B cell (primary cell): Measurements from ENCODE around the gene TMEM81. TPM values are rescaled to one million over a fixed set of nuclear protein-coding genes. Genes with fewer than 3 reads are reported as not detected.

Experiments
- ATAC-seq: fragments of 200-7000 bp; cut with Tn5 transposase; one replicate; pipeline ENCODE4 v1.10.0; 2021; ENCODE audit warnings: low read depth, mild to moderate bottlenecking, moderate number of reproducible peaks, moderate library complexity
- CTCF ChIA-PET: fragments of 350-600 bp; sonication (Branson Sonifier 250); formaldehyde crosslinking; loops from one replicate; lab custom pipeline; 2021; ENCODE audit warnings: antibody characterized with exemption, inconsistent platforms; lab: Charles Lee
- POLR2A ChIA-PET: fragments of 350-600 bp; sonication (Branson Sonifier 250); formaldehyde crosslinking; loops from one replicate; lab custom pipeline; 2021; ENCODE audit warnings: antibody characterized with exemption; lab: Charles Lee
- DNase-seq: peaks from one replicate; pipeline ENCODE4 v3.0.0; 2013
- H2AFZ ChIP-seq: 2 replicates; pipeline ENCODE4 v1.6.1; 2012; ENCODE audit warnings: mild to moderate bottlenecking, low read depth, low read length; ENCODE audit not compliant: insufficient read depth, poor library complexity, severe bottlenecking
- H3K27ac ChIP-seq, 2 donors: 1 replicate in 1 of 2; 2 replicates in 1 of 2; pipeline ENCODE4 v1.5.1; 2012 to 2013; ENCODE audit warnings: low read length in 2 of 2, mild to moderate bottlenecking in 2 of 2, moderate library complexity in 1 of 2
- H3K27me3 ChIP-seq, 4 experiments: fragments of 200-600 bp in 1 of 4; sonication (generic) in 1 of 4; replicated peaks in 1 of 4; 1 replicate in 2 of 4; 2 replicates in 2 of 4; pipeline versions ENCODE4 v1.6.1 to v1.7.0; 2013 to 2016; ENCODE audit warnings: low read length in 3 of 4, mild to moderate bottlenecking in 2 of 4, mixed read lengths in 1 of 4, moderate library complexity in 1 of 4; ENCODE audit not compliant: insufficient read depth in 4 of 4, control insufficient read depth in 3 of 4; ENCODE audit errors: control extremely low read depth in 1 of 4
- H3K36me3 ChIP-seq, 2 experiments: replicated peaks in 1 of 2; 1 replicate in 1 of 2; 2 replicates in 1 of 2; pipeline versions ENCODE4 v1.6.1 to v1.7.1; 2013; ENCODE audit warnings: low read length in 1 of 2; ENCODE audit not compliant: insufficient read depth in 2 of 2, control insufficient read depth in 1 of 2; ENCODE audit errors: control extremely low read depth in 1 of 2, extremely low read depth in 1 of 2
- H3K4me1 ChIP-seq, 2 donors: fragments of 200-600 bp in 1 of 2; sonication (generic) in 1 of 2; 1 replicate in 1 of 2; 2 replicates in 1 of 2; pipeline versions ENCODE4 v1.5.1 to v1.6.1; 2013 to 2017; ENCODE audit warnings: low read length in 2 of 2; ENCODE audit not compliant: control insufficient read depth in 2 of 2, insufficient read depth in 2 of 2
- H3K4me2 ChIP-seq: replicated peaks from 2 replicates; pipeline ENCODE3; 2012; ENCODE audit warnings: mild to moderate bottlenecking, low read depth, low read length; ENCODE audit not compliant: poor library complexity, severe bottlenecking
- H3K4me3 ChIP-seq, 5 experiments: fragments of 200-600 bp in 1 of 5; sonication (generic) in 1 of 5; 1 replicate in 3 of 5; 2 replicates in 2 of 5; pipeline versions ENCODE4 v1.5.1 to v1.7.0; 2011 to 2016; ENCODE audit warnings: low read length in 4 of 5, mild to moderate bottlenecking in 4 of 5, low read depth in 2 of 5, control low read depth in 1 of 5, moderate library complexity in 1 of 5; ENCODE audit not compliant: insufficient read depth in 1 of 5; ENCODE audit errors: control extremely low read depth in 1 of 5, extremely low read depth in 1 of 5
- H3K79me2 ChIP-seq: fragments of 200-600 bp; sonication (generic); one replicate; pipeline ENCODE4 v1.6.0; 2016; ENCODE audit warnings: low read length; ENCODE audit not compliant: control insufficient read depth, insufficient read depth
- H3K9ac ChIP-seq: fragments of 200-600 bp; sonication (generic); 2 replicates; pipeline ENCODE4 v1.6.1; 2017; ENCODE audit warnings: mild to moderate bottlenecking, low read length, moderate library complexity
- H3K9me3 ChIP-seq, 3 donors: one replicate each; pipeline versions ENCODE4 v1.6.1 to v1.7.1; 2013; ENCODE audit warnings: low read length in 2 of 3; ENCODE audit not compliant: control insufficient read depth in 2 of 3, insufficient read depth in 1 of 3; ENCODE audit errors: control extremely low read depth in 1 of 3
- H4K20me1 ChIP-seq: 2 replicates; pipeline ENCODE4 v1.6.0; 2012; ENCODE audit warnings: mild to moderate bottlenecking, low read length; ENCODE audit not compliant: insufficient read depth, control insufficient read depth, poor library complexity, severe bottlenecking
- H3K27ac Mint-ChIP-seq: one replicate; pipeline ENCODE4 v1.8.0; 2021; ENCODE audit warnings: mixed read lengths
- H3K27me3 Mint-ChIP-seq: one replicate; pipeline ENCODE4 v1.8.0; 2021; ENCODE audit warnings: mixed read lengths
- H3K4me1 Mint-ChIP-seq: one replicate; pipeline ENCODE4 v1.8.0; 2021; ENCODE audit warnings: mixed read lengths
- H3K4me3 Mint-ChIP-seq: one replicate; pipeline ENCODE4 v1.8.0; 2021; ENCODE audit warnings: mixed read lengths
- H3K9me3 Mint-ChIP-seq: one replicate; pipeline ENCODE4 v1.8.0; 2022; ENCODE audit warnings: mixed read lengths; ENCODE audit not compliant: insufficient read depth
- CTCF ChIP-seq: fragments of 200-600 bp; IDR thresholded peaks from one replicate; pipeline ENCODE4 v1.8.0; 2022; ENCODE audit warnings: antibody characterized with exemption, mild to moderate bottlenecking
- EZH2 ChIP-seq: IDR thresholded peaks from 2 replicates; pipeline ENCODE4 v1.6.1; 2012; ENCODE audit warnings: borderline replicate concordance, low read depth, mild to moderate bottlenecking, moderate library complexity, low read length; ENCODE audit not compliant: insufficient read depth, poor library complexity, severe bottlenecking
- WGBS: methylation state at CpG from one replicate; pipeline ENCODE4 v1.1.5; 2013; ENCODE audit warnings: missing lambda C conversion rate; ENCODE audit not compliant: insufficient coverage; 5-methylcytosine and 5-hydroxymethylcytosine counted together
- intact Hi-C: fragments of 100-400 bp; cut with micrococcal nuclease; formaldehyde crosslinking; loops from one replicate; pipeline ENCODE4 v1.10.0; 2022
- polyA plus RNA-seq: library from polyadenylated mRNA; depleted of rRNA; stranded (reverse); fragments of >200 nt; gene quantifications from 2 replicates; pipeline ENCODE4 v1.2.3, GENCODE V29; 2012
- total RNA-seq, 2 donors: library from RNA; stranded (reverse); fragments of 120-200 nt in 1 of 2; gene quantifications; 1 replicate in 1 of 2; 2 replicates in 1 of 2; pipeline versions ENCODE4 v1.2.3 to v1.2.4, GENCODE V29; 2013 to 2022

The TMEM81 gene
- total and polyA plus RNA-seq, 2 donors (not counting 1 experiment from before 2014, with no cell fraction given) = 3.0 to 6.2 TPM

DNA sequence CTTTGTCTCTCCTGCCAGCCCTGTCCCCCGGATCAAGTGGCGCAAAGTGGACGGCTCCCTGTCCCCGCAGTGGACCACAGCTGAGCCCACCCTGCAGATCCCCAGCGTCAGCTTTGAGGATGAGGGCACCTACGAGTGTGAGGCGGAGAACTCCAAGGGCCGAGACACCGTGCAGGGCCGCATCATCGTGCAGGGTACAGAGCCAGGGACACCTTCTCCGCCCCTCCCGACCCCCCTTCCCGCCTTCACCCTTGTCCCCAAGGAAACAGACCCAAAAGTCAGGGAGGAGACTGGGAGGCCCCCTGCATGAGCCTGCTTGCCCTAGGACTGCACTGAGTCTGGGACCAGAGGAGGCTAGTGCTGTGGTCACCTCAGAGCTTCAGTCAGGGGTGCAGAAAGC, 23.0 kb downstream of the TMEM81 start:
- H3K36me3 ChIP-seq = no peaks in the 10 kb centered on the region
- H3K4me3 ChIP-seq = no peak overlapping the region
- intact Hi-C loops = loop anchor here (1.0 kb wide), 1 partner anchor 72 kb away; no protein-coding TSS in a partner anchor
- Mint-ChIP-seq H3K4me1 (no peaks in the 10 kb centered on the region), H3K27me3 (no peaks in the 10 kb centered on the region), H3K27ac (no peak overlapping the region), H3K4me3 (no peak overlapping the region), H3K9me3 (no peaks in the 10 kb centered on the region)
- no peaks in the 10 kb centered on the region for H3K27me3 ChIP-seq
- no peak overlapping the region for H3K27ac ChIP-seq
- no peak overlapping the region for H2AFZ ChIP-seq
- no peaks in the 10 kb centered on the region for H3K9me3 ChIP-seq
- no peaks in the 10 kb centered on the region for H3K79me2 ChIP-seq
- WGBS = 93% methylated on average over 12 of the region's 14 CpGs
- H3K4me1 ChIP-seq = peaks cover 0 to 6% of the 10 kb centered on the region in 2 donors
- TF ChIP-seq EZH2 (no peak), CTCF (no peak)
- H3K9ac ChIP-seq = no peak overlapping the region
- ChIA-PET CTCF (interaction anchor here (0.7 to 4.0 kb wide), 39 partner anchors 8 to 755 kb away, joined by 3 to 94 read pairs (median 5); partner anchors contain the start of gene TMCC2), POLR2A (no interaction called here)
- ATAC-seq (no peak), DNase-seq (no peak)
- no peak overlapping the region for H3K4me2 ChIP-seq
- no peaks in the 10 kb centered on the region for H4K20me1 ChIP-seq

- Histone ChIP-seq H3K4me3 (no peak overlapping the region), H3K36me3 (no peaks in the 10 kb centered on the region), H3K4me1 (peaks cover 0 to 6% of the 10 kb centered on the region in 2 donors), H4K20me1 (no peaks in the 10 kb centered on the region), H3K9me3 (no peaks in the 10 kb centered on the region), H3K4me2 (no peak overlapping the region), H2AFZ (no peak overlapping the region), H3K27ac (no peak overlapping the region), H3K9ac (no peak overlapping the region), H3K27me3 (no peaks in the 10 kb centered on the region), H3K79me2 (no peaks in the 10 kb centered on the region)
- TF ChIP-seq EZH2 (no peak), CTCF (no peak)
- DNase-seq (no peak), ATAC-seq (no peak)
- no peaks in the 10 kb centered on the region for H3K9me3 Mint-ChIP-seq
- no peaks in the 10 kb centered on the region for H3K4me1 Mint-ChIP-seq
- H3K27me3 Mint-ChIP-seq = no peaks in the 10 kb centered on the region
- no peak overlapping the region for H3K27ac Mint-ChIP-seq
- POLR2A ChIA-PET = no interaction called here
- WGBS = 90% methylated on average over 5 of the region's 10 CpGs
- CTCF ChIA-PET = interaction anchor here (0.8 to 4.0 kb wide), 20 partner anchors 8 to 463 kb away, joined by 3 to 94 read pairs (median 6); no protein-coding TSS in a partner anchor
- intact Hi-C loops = loop anchor here (1.0 kb wide), 1 partner anchor 71 kb away; no protein-coding TSS in a partner anchor
- H3K4me3 Mint-ChIP-seq = no peak overlapping the region
Observed at GRCh38 chr1:205060746-205061145, 23.5 kb downstream of the TMEM81 start.
